Duodenal mucosa (tissue), 2 donors: ENCODE measurements around the gene SEPHS1.

Experiments used
- H3K27ac ChIP-seq: one replicate; pipeline ENCODE4 v1.7.0; 2013; ENCODE audit warnings: low read depth, low read length
- H3K27me3 ChIP-seq, 2 donors: one replicate each; pipeline ENCODE4 v1.7.0; 2013; ENCODE audit warnings: low read length in 2 of 2, control low read depth in 1 of 2; ENCODE audit not compliant: insufficient read depth in 2 of 2, control insufficient read depth in 1 of 2
- H3K36me3 ChIP-seq, 2 donors: one replicate each; pipeline ENCODE4 v1.7.0; 2013; ENCODE audit warnings: low read length in 2 of 2, control low read depth in 1 of 2; ENCODE audit not compliant: insufficient read depth in 2 of 2, control insufficient read depth in 1 of 2
- H3K4me1 ChIP-seq, 2 donors: one replicate each; pipeline ENCODE4 v1.7.0; 2013; ENCODE audit warnings: low read length in 2 of 2, control low read depth in 1 of 2; ENCODE audit not compliant: insufficient read depth in 2 of 2, control insufficient read depth in 1 of 2
- H3K4me3 ChIP-seq, 2 donors: one replicate each; pipeline ENCODE4 v1.7.0; 2013; ENCODE audit warnings: low read length in 2 of 2, low read depth in 1 of 2
- H3K9ac ChIP-seq, 2 donors: one replicate each; pipeline ENCODE4 v1.7.0; 2013; ENCODE audit warnings: low read length in 2 of 2, low read depth in 1 of 2
- H3K9me3 ChIP-seq, 2 donors: one replicate each; pipeline ENCODE4 v1.7.0; 2013; ENCODE audit warnings: low read length in 2 of 2, control low read depth in 1 of 2; ENCODE audit not compliant: control insufficient read depth in 1 of 2

The SEPHS1 gene, protein sequence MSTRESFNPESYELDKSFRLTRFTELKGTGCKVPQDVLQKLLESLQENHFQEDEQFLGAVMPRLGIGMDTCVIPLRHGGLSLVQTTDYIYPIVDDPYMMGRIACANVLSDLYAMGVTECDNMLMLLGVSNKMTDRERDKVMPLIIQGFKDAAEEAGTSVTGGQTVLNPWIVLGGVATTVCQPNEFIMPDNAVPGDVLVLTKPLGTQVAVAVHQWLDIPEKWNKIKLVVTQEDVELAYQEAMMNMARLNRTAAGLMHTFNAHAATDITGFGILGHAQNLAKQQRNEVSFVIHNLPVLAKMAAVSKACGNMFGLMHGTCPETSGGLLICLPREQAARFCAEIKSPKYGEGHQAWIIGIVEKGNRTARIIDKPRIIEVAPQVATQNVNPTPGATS

DNA sequence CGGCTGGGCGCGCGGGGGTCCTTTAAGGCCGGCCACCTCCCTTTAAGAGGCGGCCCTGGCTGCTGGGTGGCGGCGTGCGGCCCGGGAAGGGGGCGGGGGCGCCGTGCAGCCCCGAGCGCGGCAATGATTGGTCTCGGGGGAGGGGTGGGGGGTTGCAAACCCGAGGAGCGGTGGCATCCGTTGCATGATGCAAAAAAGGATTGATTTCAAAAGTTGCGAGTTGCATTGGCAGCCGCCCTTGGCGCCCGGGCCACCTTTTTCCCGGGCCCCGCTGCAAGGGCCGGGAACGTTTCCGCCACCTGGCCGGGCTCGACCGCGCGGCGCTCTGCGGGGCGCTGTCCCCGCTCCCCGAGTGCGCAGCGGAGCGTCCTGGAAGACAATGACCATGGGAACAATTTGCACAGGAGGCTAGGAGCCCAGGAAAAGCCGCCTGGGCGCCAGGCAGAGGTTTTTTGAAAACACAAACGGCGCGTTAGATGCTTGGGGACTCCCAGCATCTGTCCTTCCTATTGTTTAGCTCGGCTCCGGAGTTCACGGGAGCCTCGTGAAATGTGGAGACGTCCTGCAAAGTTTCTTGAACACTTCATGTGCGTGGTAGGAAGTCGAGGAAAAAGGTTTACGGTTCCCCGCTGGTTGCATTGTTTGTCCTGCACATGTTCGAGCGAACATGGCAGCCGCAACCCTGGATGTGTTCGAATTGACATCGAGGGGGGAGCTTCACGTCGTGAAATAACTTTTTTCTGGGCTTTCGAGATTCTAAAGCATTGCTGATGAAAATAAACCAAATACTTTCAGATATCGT, at the start of gene SEPHS1:
Gene SEPHS1, minus strand, starts transcription at position 78 of the 802 bp plus-strand sequence. CDS start 3,343 bp downstream, outside the sequence.
- peak within 1 kb of the TSS; percentile 76 to 87 for H3K9ac ChIP-seq
- H3K27me3 ChIP-seq, result peaks cover 0 to 4% of the 10 kb centered on the region in 2 donors
- H3K36me3 ChIP-seq, result peaks cover 0 to 5% of the 10 kb centered on the region in 2 donors
- H3K4me3 ChIP-seq, result peak within 1 kb of the TSS; percentile 83 to 97
- H3K27ac ChIP-seq, result peak within 1 kb of the TSS; percentile 88
- H3K9me3 ChIP-seq, result no peaks in the 10 kb centered on the region
- H3K4me1 ChIP-seq, result peaks cover 18 to 27% of the 10 kb centered on the region in 2 donors

DNA sequence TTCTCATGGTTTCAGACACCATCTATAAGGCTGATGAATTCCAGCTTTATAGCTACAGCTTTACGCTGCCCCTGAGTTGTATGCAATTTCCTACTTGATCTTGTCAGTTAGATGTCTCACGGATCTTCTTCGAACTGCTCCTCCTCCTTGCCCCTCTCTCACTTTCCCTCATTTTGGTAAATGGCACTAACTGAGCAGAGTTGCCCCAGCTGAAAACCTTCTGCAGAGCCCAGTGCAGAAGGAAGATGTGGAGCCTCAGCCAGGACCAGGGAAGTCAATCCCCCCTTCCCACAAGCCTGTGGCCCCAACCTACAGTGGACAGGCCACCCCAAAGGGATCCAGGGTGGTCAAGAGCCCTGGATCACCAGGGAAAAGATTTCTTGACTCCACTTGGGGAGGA, 49.0 kb upstream of the SEPHS1 start:
- Histone ChIP-seq H3K27ac (no peak overlapping the region), H3K36me3 (no peaks in the 10 kb centered on the region), H3K4me3 (no peak overlapping the region), H3K27me3 (no peaks in the 10 kb centered on the region), H3K4me1 (no peaks in the 10 kb centered on the region), H3K9me3 (no peaks in the 10 kb centered on the region), H3K9ac (no peak overlapping the region)

DNA sequence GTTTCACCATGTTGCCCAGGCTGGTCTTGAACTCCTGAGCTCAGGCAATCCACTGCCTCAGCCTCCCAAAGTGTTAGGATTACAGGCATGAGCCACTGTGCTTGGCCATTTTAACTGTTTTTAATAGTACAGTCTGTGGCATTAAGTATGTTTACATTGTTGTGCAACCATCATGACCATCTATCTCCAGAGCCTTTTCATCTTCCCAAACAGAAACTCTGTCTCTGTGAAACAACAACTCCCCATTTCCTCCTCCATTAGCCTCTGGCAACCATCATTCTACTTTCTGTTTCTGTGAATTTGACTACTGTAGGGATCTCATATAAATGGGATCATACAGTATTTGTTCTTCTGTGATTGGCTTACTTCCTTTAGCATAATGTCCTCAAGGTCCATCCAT, 48.3 kb upstream of the SEPHS1 start:
- Histone ChIP-seq H3K36me3 (no peaks in the 10 kb centered on the region), H3K27me3 (no peaks in the 10 kb centered on the region), H3K27ac (no peak overlapping the region), H3K4me3 (no peak overlapping the region), H3K9ac (no peak overlapping the region), H3K9me3 (no peaks in the 10 kb centered on the region), H3K4me1 (no peaks in the 10 kb centered on the region)

DNA sequence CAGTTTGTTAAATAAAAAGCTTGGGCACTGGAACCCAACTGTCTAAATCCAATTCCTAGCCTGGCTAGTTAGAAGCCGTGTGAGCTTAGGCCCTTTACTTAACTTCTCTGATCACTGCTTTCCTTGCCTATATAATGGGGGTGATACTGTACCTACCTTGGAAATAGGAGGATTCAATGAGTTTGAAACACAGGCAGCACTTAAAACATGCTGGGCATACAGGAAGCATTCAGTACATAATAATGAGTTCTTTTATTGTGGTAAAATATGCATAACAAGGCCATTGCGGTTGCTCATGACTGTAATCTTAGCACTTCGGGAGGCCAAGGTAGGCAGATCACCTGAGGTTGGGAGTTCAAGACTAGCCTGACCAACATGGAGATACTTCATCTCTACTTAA, 47.4 kb upstream of the SEPHS1 start:
- no peak overlapping the region for H3K4me3 ChIP-seq
- H3K9me3 ChIP-seq, result no peaks in the 10 kb centered on the region
- no peaks in the 10 kb centered on the region for H3K27me3 ChIP-seq
- no peak overlapping the region for H3K27ac ChIP-seq
- no peaks in the 10 kb centered on the region for H3K4me1 ChIP-seq
- no peak overlapping the region for H3K9ac ChIP-seq
- H3K36me3 ChIP-seq, result no peaks in the 10 kb centered on the region

DNA sequence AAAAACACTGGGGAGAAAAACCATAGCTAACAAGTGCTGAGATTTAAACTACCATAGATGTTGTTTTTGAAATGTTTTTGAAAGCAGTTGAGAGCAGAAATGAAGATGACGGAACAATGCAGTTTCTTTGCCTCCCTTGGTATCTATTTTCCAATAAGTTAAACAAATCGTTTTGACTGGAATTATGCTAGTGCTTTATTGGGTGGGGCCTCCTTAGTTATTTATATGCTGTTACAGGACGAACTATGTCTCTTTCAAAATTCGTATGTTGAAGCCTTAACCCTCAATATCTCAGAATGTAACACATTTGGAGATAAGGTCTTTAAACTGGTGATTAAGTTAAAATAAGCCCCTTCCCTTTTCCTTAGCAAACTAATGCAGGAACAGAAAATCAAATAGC, 45.5 kb upstream of the SEPHS1 start:
- H3K9me3 ChIP-seq, result no peaks in the 10 kb centered on the region
- H3K27me3 ChIP-seq, result no peaks in the 10 kb centered on the region
- no peak overlapping the region for H3K27ac ChIP-seq
- H3K36me3 ChIP-seq, result no peaks in the 10 kb centered on the region
- no peak overlapping the region for H3K4me3 ChIP-seq
- H3K9ac ChIP-seq, result no peak overlapping the region
- H3K4me1 ChIP-seq, result no peaks in the 10 kb centered on the region

DNA sequence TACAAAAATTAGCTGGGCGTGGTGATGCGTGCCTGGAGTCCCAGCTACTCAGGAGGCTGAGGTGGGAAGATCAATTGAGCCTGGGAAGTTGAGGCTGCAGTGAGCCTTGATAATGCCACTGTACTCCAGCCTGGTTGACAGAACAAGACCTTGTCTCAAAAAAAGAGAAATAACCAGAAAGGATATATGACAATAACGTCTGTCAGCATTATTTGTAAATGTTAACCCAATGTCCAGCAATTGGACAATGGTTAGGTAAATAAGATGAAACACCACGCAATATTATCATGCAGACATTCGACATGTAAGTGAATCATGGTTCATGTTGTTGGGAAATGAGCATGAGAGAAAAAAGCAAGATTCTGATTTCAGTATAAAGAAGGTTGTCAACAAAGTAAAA, 44.6 kb upstream of the SEPHS1 start:
- H3K27ac ChIP-seq, result no peak overlapping the region
- H3K4me3 ChIP-seq, result no peak overlapping the region
- no peak overlapping the region for H3K9ac ChIP-seq
- H3K9me3 ChIP-seq, result no peaks in the 10 kb centered on the region
- no peaks in the 10 kb centered on the region for H3K36me3 ChIP-seq
- no peaks in the 10 kb centered on the region for H3K4me1 ChIP-seq
- no peaks in the 10 kb centered on the region for H3K27me3 ChIP-seq

DNA sequence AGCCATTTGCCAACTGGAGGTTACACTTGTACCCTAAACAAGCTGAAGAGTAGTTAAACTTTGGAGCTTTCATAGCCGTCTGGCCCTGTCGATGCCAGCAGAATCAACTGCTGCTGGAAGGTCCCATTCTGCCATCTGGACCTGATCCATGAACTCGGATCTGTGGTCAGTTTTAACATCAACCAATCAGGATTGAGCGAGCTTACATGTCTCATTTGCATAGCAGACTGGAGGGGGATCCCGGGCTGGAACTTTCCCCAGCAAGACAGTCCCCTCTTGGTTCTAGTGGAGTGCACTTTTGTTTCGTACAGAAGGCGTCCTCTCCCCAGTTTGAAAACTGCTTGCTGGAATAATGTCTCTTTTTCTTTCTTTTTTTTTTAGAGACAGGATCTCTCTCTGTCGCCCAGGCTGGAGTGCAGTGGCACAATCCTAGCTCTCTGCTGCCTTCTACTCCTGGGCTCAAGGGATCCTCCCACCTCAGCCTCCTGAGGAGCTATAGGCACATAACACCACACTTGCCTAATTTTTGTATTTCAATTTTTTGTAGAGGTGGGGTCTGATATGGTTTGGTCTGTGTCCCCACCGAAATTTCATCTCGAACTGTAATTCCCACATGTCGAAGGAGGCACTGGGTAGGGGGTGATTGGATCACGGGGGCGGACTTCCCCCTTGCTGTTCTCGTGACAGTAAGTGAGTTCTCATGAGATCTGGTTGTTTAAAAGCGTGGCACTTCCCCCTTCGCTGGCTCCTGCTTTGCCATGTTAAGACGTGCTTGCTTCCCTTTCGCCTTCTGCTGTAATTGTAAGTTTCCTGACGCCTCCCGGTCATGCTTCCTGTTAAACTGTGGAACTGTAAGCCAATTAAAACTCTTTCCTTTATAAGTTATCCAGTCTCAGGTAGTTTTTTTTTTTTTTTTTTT, 42.8 kb upstream of the SEPHS1 start:
- Histone ChIP-seq H3K4me1 (no peaks in the 10 kb centered on the region), H3K9ac (no peak overlapping the region), H3K9me3 (no peaks in the 10 kb centered on the region), H3K27ac (no peak overlapping the region), H3K36me3 (no peaks in the 10 kb centered on the region), H3K27me3 (no peaks in the 10 kb centered on the region), H3K4me3 (no peak overlapping the region)

DNA sequence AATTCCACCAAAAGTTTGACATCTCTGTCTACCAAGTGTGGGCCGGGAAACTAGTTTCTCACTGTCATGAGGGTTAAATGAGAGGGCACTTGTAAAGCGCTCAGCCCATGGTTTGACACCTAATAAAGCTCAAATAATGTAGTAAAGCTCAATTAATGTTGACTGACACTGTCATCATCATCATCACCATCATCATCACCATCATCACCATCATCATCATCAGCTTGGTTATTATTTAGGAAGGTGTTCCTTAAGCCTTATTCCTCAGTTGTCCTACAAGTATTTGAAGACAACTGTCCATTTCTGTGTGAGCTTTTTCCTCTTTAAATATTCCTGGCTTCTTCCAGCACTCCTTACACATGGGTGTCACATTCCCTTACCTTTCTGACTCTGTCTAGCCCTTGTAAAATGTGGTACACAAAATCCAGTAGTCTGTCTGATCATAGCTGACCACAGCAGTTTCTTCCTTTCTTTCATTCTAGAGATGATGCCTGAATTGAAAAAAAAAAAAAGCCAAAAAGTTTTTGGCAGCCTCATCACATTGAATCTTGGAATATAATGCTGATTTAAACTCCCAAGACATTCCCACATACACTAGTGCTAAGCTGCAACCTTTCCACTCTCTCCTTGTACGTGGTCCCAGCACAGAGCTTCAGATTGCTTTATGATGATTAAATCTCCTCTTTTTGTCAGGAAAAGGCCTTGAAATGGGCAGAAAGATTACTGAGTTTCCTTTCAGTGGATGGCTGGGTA, 40.6 kb upstream of the SEPHS1 start:
- Histone ChIP-seq H3K27me3 (no peaks in the 10 kb centered on the region), H3K4me3 (no peak overlapping the region), H3K36me3 (no peaks in the 10 kb centered on the region), H3K4me1 (peaks cover 4 to 5% of the 10 kb centered on the region in 2 donors), H3K27ac (no peak overlapping the region), H3K9ac (no peak overlapping the region), H3K9me3 (no peaks in the 10 kb centered on the region)

DNA sequence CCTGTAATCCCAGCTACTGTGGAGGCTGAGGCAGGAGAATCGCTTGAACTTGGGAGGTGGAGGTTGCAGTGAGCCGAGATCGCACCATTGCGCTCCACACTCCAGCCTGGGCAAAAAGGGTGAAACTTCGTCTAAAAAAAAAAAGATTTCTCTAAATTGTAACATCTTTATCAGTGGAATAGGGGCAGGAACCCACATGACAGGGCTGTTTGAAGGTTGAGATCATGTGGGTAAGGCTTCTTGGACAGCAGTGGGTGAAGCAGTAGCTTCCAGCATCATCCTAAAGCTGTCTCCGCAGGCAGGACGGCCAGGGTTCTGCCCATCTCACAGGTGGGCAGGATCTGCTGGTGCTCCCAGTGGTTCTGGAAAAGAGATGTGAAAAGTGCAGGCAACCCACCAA, 37.9 kb upstream of the SEPHS1 start:
- no peak overlapping the region for H3K27ac ChIP-seq
- H3K4me3 ChIP-seq, result no peak overlapping the region
- H3K9me3 ChIP-seq, result no peaks in the 10 kb centered on the region
- H3K4me1 ChIP-seq, result peaks cover 5 to 9% of the 10 kb centered on the region in 2 donors
- no peak overlapping the region for H3K9ac ChIP-seq
- H3K27me3 ChIP-seq, result no peaks in the 10 kb centered on the region
- no peaks in the 10 kb centered on the region for H3K36me3 ChIP-seq
